HG02588 (cell line): ENCODE data around the gene PELO.
"Not testable (repeated sequence)": the region's sequence is repeated elsewhere in the genome, so short reads cannot be mapped to it uniquely, and the experiment has no call there.

Experiments
- ATAC-seq: cut with Tn5 transposase; IDR thresholded peaks from one replicate; pipeline ENCODE4 v1.9.1; 2021; ENCODE audit warnings: mild to moderate bottlenecking, moderate library complexity; ENCODE audit not compliant: unreplicated experiment

The PELO gene

GRCh38 chr5:52787600-52788504 is at the start of gene PELO, which contains the start of gene ITGA1:
TSS of gene PELO (plus strand) at chr5:52787916. CDS start at chr5:52800395, 12,479 bp downstream.
TSS of gene ITGA1 (plus strand) at chr5:52787916. CDS start at chr5:52788354, 438 bp downstream.
- ATAC-seq = peak; percentile 81

- ATAC-seq = no peak
Observed at GRCh38 chr5:52738095-52738506, 49.6 kb upstream of the PELO start.

GRCh38 chr5:52740007-52740406 is 47.7 kb upstream of the PELO start:
- ATAC-seq = no peak

GRCh38 chr5:52743012-52743411 is 44.7 kb upstream of the PELO start:
- ATAC-seq = no peak

- ATAC-seq = no peak
Observed at GRCh38 chr5:52743529-52743928, 44.2 kb upstream of the PELO start.

- ATAC-seq = peak; percentile 43
Observed at GRCh38 chr5:52743970-52744369, 43.7 kb upstream of the PELO start.

- not testable (repeated sequence) for ATAC-seq
Observed at GRCh38 chr5:52744867-52745458, 42.8 kb upstream of the PELO start.

- no peak for ATAC-seq
Observed at GRCh38 chr5:52746539-52746938, 41.2 kb upstream of the PELO start.

- ATAC-seq = no peak
Observed at GRCh38 chr5:52748590-52748989, 39.1 kb upstream of the PELO start.

- no peak for ATAC-seq
Observed at GRCh38 chr5:52749666-52750065, 38.0 kb upstream of the PELO start.

- no peak for ATAC-seq
Observed at GRCh38 chr5:52751137-52751536, 36.6 kb upstream of the PELO start.

GRCh38 chr5:52754051-52754450 is 33.7 kb upstream of the PELO start:
- ATAC-seq = no peak

GRCh38 chr5:52757527-52757926 is 30.2 kb upstream of the PELO start:
- no peak for ATAC-seq

- no peak for ATAC-seq
Observed at GRCh38 chr5:52758014-52758413, 29.7 kb upstream of the PELO start.

- no peak for ATAC-seq
Observed at GRCh38 chr5:52759331-52759730, 28.4 kb upstream of the PELO start.

- peak; percentile 62 for ATAC-seq
Observed at GRCh38 chr5:52760695-52761366, 26.9 kb upstream of the PELO start.

GRCh38 chr5:52767217-52767743 is 20.4 kb upstream of the PELO start:
- no peak for ATAC-seq

- peak; percentile 42 for ATAC-seq
Observed at GRCh38 chr5:52767766-52768480, 19.8 kb upstream of the PELO start.

- ATAC-seq = no peak
Observed at GRCh38 chr5:52769061-52769460, 18.7 kb upstream of the PELO start.

GRCh38 chr5:52770287-52770939 is 17.3 kb upstream of the PELO start:
- ATAC-seq = no peak
